ENCODE measurements around the gene PLA2G4A. TPM values are rescaled to one million over a fixed set of nuclear protein-coding genes. Genes with fewer than 3 reads are reported as not detected.

PLA2G4A gene
- total RNA-seq, 2 experiments from 2014 or later = 0.11 TPM; not detected in 1

GRCh38 chr1:186887203-186887602 lies 58.5 kb downstream of the PLA2G4A start:
- Mint-ChIP-seq H3K27me3 (no peaks in the 10 kb centered on the region), H3K4me3 (no peak overlapping the region), H3K27ac (no peak overlapping the region), H3K4me1 (ENCODE audit: low read depth) (no peaks in the 10 kb centered on the region), H3K9me3 (peaks cover 6% of the 10 kb centered on the region), H3K36me3 (ENCODE audit: low read depth) (no peaks in the 10 kb centered on the region)
- POLR2A ChIA-PET = no interaction called here
- ATAC-seq = no peak
- intact Hi-C loops (cut with micrococcal nuclease) = no loop called here
- no peak for DNase-seq
- CTCF ChIA-PET = interaction anchor here (0.8 kb wide), 1 partner anchor 23 kb away, joined by 3 read pairs; no protein-coding TSS in a partner anchor
- TF ChIP-seq CTCF (IDR thresholded peaks at IDR 0.05) = no peak

DNA sequence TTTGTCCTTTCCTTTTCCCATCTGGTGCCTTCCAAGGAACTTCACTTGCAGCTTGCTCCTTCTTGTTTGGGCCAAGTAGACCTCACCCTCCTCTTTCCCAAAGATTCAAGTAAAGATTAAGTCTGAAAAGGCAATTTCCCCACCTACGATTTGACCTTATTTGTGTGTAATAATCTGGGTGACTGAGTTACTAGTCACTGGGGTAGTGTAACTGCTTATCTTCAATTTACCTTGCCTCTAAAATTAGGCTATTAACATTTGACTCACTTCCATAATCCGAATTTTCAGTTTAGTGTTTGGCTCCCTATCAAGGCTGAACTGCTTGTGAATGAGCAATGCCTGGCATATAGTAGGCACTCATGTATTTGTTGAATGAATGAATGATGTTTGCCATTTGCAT lies 59.6 kb downstream of the PLA2G4A start:
- H3K27ac Mint-ChIP-seq = no peak overlapping the region
- H3K4me1 Mint-ChIP-seq (ENCODE audit: low read depth) = no peaks in the 10 kb centered on the region
- H3K27me3 Mint-ChIP-seq = peaks cover 4% of the 10 kb centered on the region
- CTCF ChIA-PET = no interaction called here
- POLR2A ChIA-PET = no interaction called here
- no peak for ATAC-seq
- H3K9me3 Mint-ChIP-seq = peaks cover 6% of the 10 kb centered on the region
- intact Hi-C loops (cut with micrococcal nuclease) = no loop called here
- DNase-seq = no peak
- TF ChIP-seq CTCF (IDR thresholded peaks at IDR 0.05) = no peak
- no peak overlapping the region for H3K4me3 Mint-ChIP-seq
- H3K36me3 Mint-ChIP-seq (ENCODE audit: low read depth) = no peaks in the 10 kb centered on the region

- ATAC-seq = no peak
- H3K27ac Mint-ChIP-seq = no peak overlapping the region
- peaks cover 5% of the 10 kb centered on the region for H3K27me3 Mint-ChIP-seq
- no peak for DNase-seq
- ChIA-PET CTCF (no interaction called here), POLR2A (no interaction called here)
- no peak overlapping the region for H3K4me3 Mint-ChIP-seq
- TF ChIP-seq CTCF (IDR thresholded peaks at IDR 0.05) = no peak
- intact Hi-C loops (cut with micrococcal nuclease) = no loop called here
- no peaks in the 10 kb centered on the region for H3K4me1 Mint-ChIP-seq (ENCODE audit: low read depth)
- H3K36me3 Mint-ChIP-seq (ENCODE audit: low read depth) = no peaks in the 10 kb centered on the region
- no peaks in the 10 kb centered on the region for H3K9me3 Mint-ChIP-seq
Observed at GRCh38 chr1:186892936-186893335, 64.2 kb downstream of the PLA2G4A start.

DNA sequence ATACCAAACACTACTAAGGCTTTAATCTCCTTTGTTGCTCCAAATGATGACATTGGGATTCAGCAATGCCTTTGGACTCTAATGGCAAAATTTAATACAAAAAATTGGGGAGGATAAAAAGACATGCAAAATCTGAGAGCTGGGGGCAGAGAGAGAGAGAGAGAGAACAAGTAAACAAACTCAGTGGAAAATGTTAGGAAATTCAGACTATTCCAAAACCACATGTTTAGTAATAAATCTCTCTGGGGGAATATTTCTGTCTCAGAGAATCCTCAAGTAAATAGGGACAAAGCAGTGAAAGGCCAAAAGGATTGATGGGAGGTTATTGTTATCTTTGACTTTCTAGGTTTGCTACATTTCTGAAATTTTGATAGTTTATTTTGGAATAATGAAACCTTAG lies 65.7 kb downstream of the PLA2G4A start:
- ChIA-PET CTCF (no interaction called here), POLR2A (no interaction called here)
- DNase-seq = no peak
- H3K36me3 Mint-ChIP-seq (ENCODE audit: low read depth) = no peaks in the 10 kb centered on the region
- ATAC-seq = no peak
- no peak overlapping the region for H3K4me3 Mint-ChIP-seq
- intact Hi-C loops (cut with micrococcal nuclease) = no loop called here
- H3K9me3 Mint-ChIP-seq = no peaks in the 10 kb centered on the region
- H3K4me1 Mint-ChIP-seq (ENCODE audit: low read depth) = peaks cover 1% of the 10 kb centered on the region
- TF ChIP-seq CTCF (IDR thresholded peaks at IDR 0.05) = no peak
- H3K27ac Mint-ChIP-seq = no peak overlapping the region
- H3K27me3 Mint-ChIP-seq = peaks cover 5% of the 10 kb centered on the region

- intact Hi-C loops (cut with micrococcal nuclease) = no loop called here
- ATAC-seq (no peak), DNase-seq (no peak)
- Mint-ChIP-seq H3K4me3 (no peak overlapping the region), H3K27ac (no peak overlapping the region), H3K36me3 (ENCODE audit: low read depth) (no peaks in the 10 kb centered on the region), H3K27me3 (peaks cover 8% of the 10 kb centered on the region), H3K9me3 (no peaks in the 10 kb centered on the region), H3K4me1 (ENCODE audit: low read depth) (peaks cover 5% of the 10 kb centered on the region)
- ChIA-PET CTCF (no interaction called here), POLR2A (no interaction called here)
- TF ChIP-seq CTCF (IDR thresholded peaks at IDR 0.05) = no peak
Observed at GRCh38 chr1:186896211-186896610, 67.5 kb downstream of the PLA2G4A start.

Measured in activated CD8-positive, alpha-beta T cell treated with anti-CD3 and anti-CD28 coated beads for 36 hours (primary cell).